CD4-positive, alpha-beta T cell (primary cell): ENCODE data around the gene PDGFA. TPM values are rescaled to one million over a fixed set of nuclear protein-coding genes. Genes with fewer than 3 reads are reported as not detected.

ENCODE experiments used
- ATAC-seq: fragments of 200-7000 bp; cut with Tn5 transposase; one replicate; pipeline ENCODE4 v1.10.0; 2022; ENCODE audit warnings: mild to moderate bottlenecking; ENCODE audit not compliant: poor library complexity
- CTCF ChIA-PET: fragments of 350-600 bp; sonication (Branson Sonifier 250); formaldehyde crosslinking; loops from one replicate; lab custom pipeline; 2021; ENCODE audit warnings: antibody characterized with exemption, inconsistent platforms; lab: Charles Lee
- POLR2A ChIA-PET: fragments of 350-600 bp; sonication (Branson Sonifier 250); formaldehyde crosslinking; loops from one replicate; lab custom pipeline; 2021; ENCODE audit warnings: antibody characterized with exemption, inconsistent platforms; lab: Charles Lee
- DNase-seq, 14 experiments: peaks; one replicate each; pipeline ENCODE4 v3.0.0-alpha.2; 2013 to 2020; ENCODE audit warnings: mixed read lengths in 2 of 14
- H3K27ac ChIP-seq, 2 donors: one replicate each; pipeline versions ENCODE4 v1.5.1 to v1.7.0; 2013; ENCODE audit warnings: low read length in 2 of 2, low read depth in 1 of 2, mild to moderate bottlenecking in 1 of 2
- H3K27me3 ChIP-seq, 2 experiments: 1 replicate in 1 of 2; 2 replicates in 1 of 2; pipeline versions ENCODE4 v1.6.1 to v1.7.0; 2013; ENCODE audit warnings: low read length in 2 of 2, control low read depth in 1 of 2, mild to moderate bottlenecking in 1 of 2, moderate library complexity in 1 of 2; ENCODE audit not compliant: insufficient read depth in 2 of 2, control insufficient read depth in 1 of 2
- H3K36me3 ChIP-seq: one replicate; pipeline ENCODE4 v1.6.1; 2013; ENCODE audit warnings: low read length, control low read depth; ENCODE audit not compliant: insufficient read depth
- H3K4me1 ChIP-seq: one replicate; pipeline ENCODE4 v1.6.1; 2013; ENCODE audit warnings: low read length, control low read depth; ENCODE audit not compliant: insufficient read depth
- H3K4me3 ChIP-seq: one replicate; pipeline ENCODE4 v1.5.1; 2013; ENCODE audit warnings: mild to moderate bottlenecking, low read length, moderate library complexity
- H3K9me3 ChIP-seq, 2 experiments: 1 replicate in 1 of 2; 2 replicates in 1 of 2; pipeline versions ENCODE4 v1.6.1 to v1.7.0; 2013; ENCODE audit warnings: low read length in 2 of 2, mild to moderate bottlenecking in 2 of 2, control low read depth in 1 of 2, moderate library complexity in 1 of 2; ENCODE audit not compliant: control insufficient read depth in 1 of 2, insufficient read depth in 1 of 2
- H3K27ac Mint-ChIP-seq: one replicate; pipeline ENCODE4 v1.8.0; 2020; ENCODE audit warnings: mixed read lengths
- H3K27me3 Mint-ChIP-seq: one replicate; pipeline ENCODE4 v1.8.0; 2021; ENCODE audit warnings: mixed read lengths
- H3K36me3 Mint-ChIP-seq: one replicate; pipeline ENCODE4 v1.8.0; 2021; ENCODE audit warnings: low read depth, mixed read lengths
- H3K4me1 Mint-ChIP-seq: one replicate; pipeline ENCODE4 v1.8.0; 2021; ENCODE audit warnings: low read depth, mixed read lengths
- H3K4me3 Mint-ChIP-seq: one replicate; pipeline ENCODE4 v1.8.0; 2020; ENCODE audit warnings: mild to moderate bottlenecking, mixed read lengths
- H3K9me3 Mint-ChIP-seq: one replicate; pipeline ENCODE4 v1.8.0; 2020; ENCODE audit warnings: mixed read lengths
- CTCF ChIP-seq: fragments of 200-600 bp; IDR thresholded peaks from one replicate; pipeline ENCODE4 v1.8.0; 2022; ENCODE audit warnings: antibody characterized with exemption, mild to moderate bottlenecking
- intact Hi-C, 2 experiments: fragments of 100-400 bp; cut with DNase I in 1 of 2; cut with micrococcal nuclease in 1 of 2; formaldehyde crosslinking; loops; one replicate each; pipeline versions ENCODE4 v1.15.1 to v1.9.0; 2023 to 2025; cut with DNase I, micrococcal nuclease
- total RNA-seq, 174 experiments: library from RNA in 2 of 174; stranded (reverse) in 2 of 174; gene quantifications; one replicate each; pipeline ENCODE4 v1.2.3 and lab custom pipeline; 2021 to 2026

Gene PDGFA
- total RNA-seq, 2 experiments from 2014 or later, result 0.55 to 0.70 TPM

GRCh38 chr7:562789-563628 is 43.4 kb upstream of the PDGFA start:
- H3K27me3 Mint-ChIP-seq, result no peaks in the 10 kb centered on the region
- no peaks in the 10 kb centered on the region for H3K27me3 ChIP-seq
- no peak for ATAC-seq

GRCh38 chr7:562374-562675 is 42.7 kb upstream of the PDGFA start:
- intact Hi-C loops, result no loop called here
- Histone ChIP-seq H3K27me3 (no peaks in the 10 kb centered on the region), H3K9me3 (peaks cover 0 to 2% of the 10 kb centered on the region in 2 experiments), H3K36me3 (no peaks in the 10 kb centered on the region), H3K4me3 (no peak overlapping the region), H3K27ac (no peak overlapping the region), H3K4me1 (no peaks in the 10 kb centered on the region)
- no peak overlapping the region for H3K4me3 Mint-ChIP-seq
- ATAC-seq (no peak), DNase-seq (no peak)
- POLR2A ChIA-PET, result no interaction called here
- no peak for TF ChIP-seq CTCF
- no peaks in the 10 kb centered on the region for H3K36me3 Mint-ChIP-seq
- H3K9me3 Mint-ChIP-seq, result no peaks in the 10 kb centered on the region
- CTCF ChIA-PET, result no interaction called here
- no peak overlapping the region for H3K27ac Mint-ChIP-seq
- no peaks in the 10 kb centered on the region for H3K4me1 Mint-ChIP-seq
- H3K27me3 Mint-ChIP-seq, result no peaks in the 10 kb centered on the region

More at GRCh38 chr7:562789-563628, 43.4 kb upstream of the PDGFA start:
- TF ChIP-seq CTCF, result no peak
- Mint-ChIP-seq H3K27ac (no peak overlapping the region), H3K4me1 (no peaks in the 10 kb centered on the region), H3K36me3 (no peaks in the 10 kb centered on the region), H3K4me3 (no peak overlapping the region), H3K9me3 (no peaks in the 10 kb centered on the region)
- ChIA-PET POLR2A (no interaction called here), CTCF (no interaction called here)
- H3K27ac ChIP-seq, result no peak overlapping the region
- no peaks in the 10 kb centered on the region for H3K4me1 ChIP-seq
- no peaks in the 10 kb centered on the region for H3K36me3 ChIP-seq
- H3K4me3 ChIP-seq, result no peak overlapping the region
- intact Hi-C loops, result no loop called here
- H3K9me3 ChIP-seq, result peaks cover 0 to 1% of the 10 kb centered on the region in 2 experiments
- no peak for DNase-seq

DNA sequence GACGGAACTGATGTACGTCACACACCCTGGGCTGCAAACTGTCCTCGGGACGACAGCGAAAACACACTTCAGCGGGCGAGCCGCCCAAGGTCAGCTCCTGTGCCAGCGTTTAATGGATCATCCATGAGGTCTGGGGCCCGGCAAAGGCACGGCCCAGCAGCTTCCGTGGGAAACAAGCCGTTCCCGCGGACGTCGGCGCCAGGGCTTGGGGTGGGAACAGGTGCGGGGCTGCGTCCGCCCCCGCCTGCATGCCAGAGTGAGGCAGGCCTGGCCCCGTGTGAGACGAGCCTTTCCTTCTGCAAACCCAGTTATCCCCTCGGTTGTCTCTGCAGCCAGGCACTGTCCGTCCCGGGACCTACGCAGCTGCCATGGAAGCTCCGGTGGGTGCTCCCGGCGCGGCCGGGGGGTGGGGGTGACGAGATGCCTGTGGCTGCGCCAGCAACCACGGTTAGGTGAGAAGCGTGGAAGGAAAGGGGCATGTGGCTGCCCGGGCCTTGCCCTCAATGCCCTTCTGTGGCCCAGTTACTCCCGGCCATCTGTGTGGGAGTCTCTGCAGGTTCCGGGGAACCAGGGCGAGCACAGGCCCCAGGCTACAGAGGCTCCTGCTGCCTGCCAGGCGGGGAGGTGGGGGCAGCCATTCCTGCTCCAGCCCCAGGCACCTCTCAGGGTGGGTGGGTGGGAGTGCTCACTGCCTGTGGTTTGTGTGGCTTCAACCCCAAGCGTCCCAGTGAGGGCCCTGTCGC is 42.2 kb upstream of the PDGFA start:
- no peak overlapping the region for H3K4me3 ChIP-seq
- no peak overlapping the region for H3K4me3 Mint-ChIP-seq
- no peaks in the 10 kb centered on the region for H3K27me3 ChIP-seq
- POLR2A ChIA-PET, result no interaction called here
- peaks cover 0 to 7% of the 10 kb centered on the region in 2 experiments for H3K9me3 ChIP-seq
- DNase-seq (no peak), ATAC-seq (no peak)
- no peaks in the 10 kb centered on the region for H3K9me3 Mint-ChIP-seq
- no peaks in the 10 kb centered on the region for H3K27me3 Mint-ChIP-seq
- no peak for TF ChIP-seq CTCF
- no peaks in the 10 kb centered on the region for H3K36me3 ChIP-seq
- no peaks in the 10 kb centered on the region for H3K4me1 Mint-ChIP-seq
- CTCF ChIA-PET, result no interaction called here
- H3K27ac ChIP-seq, result no peak overlapping the region
- no peaks in the 10 kb centered on the region for H3K36me3 Mint-ChIP-seq
- no peaks in the 10 kb centered on the region for H3K4me1 ChIP-seq
- intact Hi-C loops, result no loop called here
- H3K27ac Mint-ChIP-seq, result no peak overlapping the region
